BE2C (cell line): ENCODE data around the gene ZNF254.

ENCODE experiments used
- DNase-seq: peaks from one replicate; pipeline ENCODE4 v3.0.0-alpha.2; 2020
- H3K27me3 ChIP-seq: fragments of 250-450 bp; sonication (Bioruptor Pico); 2 replicates; pipeline ENCODE4 v1.5.1; 2020; ENCODE audit warnings: mild to moderate bottlenecking
- H3K36me3 ChIP-seq: fragments of 250-450 bp; sonication (Bioruptor Pico); 2 replicates; pipeline ENCODE4 v1.5.1; 2020; ENCODE audit warnings: mild to moderate bottlenecking
- H3K4me1 ChIP-seq: fragments of 250-450 bp; sonication (Bioruptor Pico); 2 replicates; pipeline ENCODE4 v1.5.1; 2020
- H3K4me3 ChIP-seq: 2 replicates; pipeline ENCODE4 v1.5.1; 2011; ENCODE audit warnings: low read depth, low read length
- H3K9me3 ChIP-seq: fragments of 250-450 bp; sonication (Bioruptor Pico); 2 replicates; pipeline ENCODE4 v1.5.1; 2020
- CTCF ChIP-seq: IDR thresholded peaks from 2 replicates; pipeline ENCODE4 v1.5.1; 2012; ENCODE audit warnings: mild to moderate bottlenecking, low read depth, low read length

ZNF254 gene

GRCh38 chr19:24060687-24061356 lies 26.2 kb upstream of the ZNF254 start:
- no peak for DNase-seq

GRCh38 chr19:24062190-24062589 lies 24.8 kb upstream of the ZNF254 start:
- Histone ChIP-seq H3K9me3 (no peaks in the 10 kb centered on the region), H3K4me1 (no peaks in the 10 kb centered on the region), H3K36me3 (peaks cover 28% of the 10 kb centered on the region), H3K4me3 (no peak overlapping the region), H3K27me3 (no peaks in the 10 kb centered on the region)
- no peak for TF ChIP-seq CTCF
- DNase-seq = no peak

More at GRCh38 chr19:24060687-24061356, 26.2 kb upstream of the ZNF254 start:
- H3K4me3 ChIP-seq = no peak overlapping the region
- no peaks in the 10 kb centered on the region for H3K27me3 ChIP-seq
- peaks cover 22% of the 10 kb centered on the region for H3K36me3 ChIP-seq
- no peaks in the 10 kb centered on the region for H3K4me1 ChIP-seq
- H3K9me3 ChIP-seq = no peaks in the 10 kb centered on the region
- TF ChIP-seq CTCF = no peak

- Histone ChIP-seq H3K9me3 (no peaks in the 10 kb centered on the region), H3K27me3 (no peaks in the 10 kb centered on the region), H3K4me1 (no peaks in the 10 kb centered on the region), H3K36me3 (peaks cover 31% of the 10 kb centered on the region), H3K4me3 (no peak overlapping the region)
- no peak for DNase-seq
- no peak for TF ChIP-seq CTCF
Measured at GRCh38 chr19:24063295-24063694, 23.7 kb upstream of the ZNF254 start.

- Histone ChIP-seq H3K4me1 (no peaks in the 10 kb centered on the region), H3K9me3 (no peaks in the 10 kb centered on the region), H3K27me3 (no peaks in the 10 kb centered on the region), H3K4me3 (no peak overlapping the region), H3K36me3 (peaks cover 32% of the 10 kb centered on the region)
- TF ChIP-seq CTCF = no peak
- no peak for DNase-seq
Measured at GRCh38 chr19:24064175-24064574, 22.8 kb upstream of the ZNF254 start.

- Histone ChIP-seq H3K36me3 (peaks cover 29% of the 10 kb centered on the region), H3K4me3 (no peak overlapping the region), H3K27me3 (no peaks in the 10 kb centered on the region), H3K4me1 (no peaks in the 10 kb centered on the region), H3K9me3 (no peaks in the 10 kb centered on the region)
- DNase-seq = no peak
- TF ChIP-seq CTCF = no peak
Measured at GRCh38 chr19:24065243-24065642, 21.7 kb upstream of the ZNF254 start.

- no peak for TF ChIP-seq CTCF
- no peaks in the 10 kb centered on the region for H3K27me3 ChIP-seq
- H3K4me1 ChIP-seq = no peaks in the 10 kb centered on the region
- no peaks in the 10 kb centered on the region for H3K9me3 ChIP-seq
- H3K4me3 ChIP-seq = no peak overlapping the region
- H3K36me3 ChIP-seq = peaks cover 28% of the 10 kb centered on the region
- no peak for DNase-seq
Measured at GRCh38 chr19:24065865-24066604, 21.0 kb upstream of the ZNF254 start.
